Hepatocyte (in vitro differentiated cells): ENCODE results near the gene CYP51A1.

ENCODE experiments used
- EZH2 ChIP-seq: fragments of 200-600 bp; sonication (generic); IDR thresholded peaks from 2 replicates; pipeline ENCODE4 v1.6.1; 2016; ENCODE audit warnings: antibody characterized with exemption, mild to moderate bottlenecking, borderline replicate concordance
- TF ChIP-seq, protein P1 (sequence below): fragments of 200-600 bp; sonication (generic); IDR thresholded peaks from 2 replicates; pipeline ENCODE4 v1.5.1; 2016; ENCODE audit warnings: antibody characterized with exemption, mild to moderate bottlenecking; ENCODE audit not compliant: poor library complexity

DNA sequence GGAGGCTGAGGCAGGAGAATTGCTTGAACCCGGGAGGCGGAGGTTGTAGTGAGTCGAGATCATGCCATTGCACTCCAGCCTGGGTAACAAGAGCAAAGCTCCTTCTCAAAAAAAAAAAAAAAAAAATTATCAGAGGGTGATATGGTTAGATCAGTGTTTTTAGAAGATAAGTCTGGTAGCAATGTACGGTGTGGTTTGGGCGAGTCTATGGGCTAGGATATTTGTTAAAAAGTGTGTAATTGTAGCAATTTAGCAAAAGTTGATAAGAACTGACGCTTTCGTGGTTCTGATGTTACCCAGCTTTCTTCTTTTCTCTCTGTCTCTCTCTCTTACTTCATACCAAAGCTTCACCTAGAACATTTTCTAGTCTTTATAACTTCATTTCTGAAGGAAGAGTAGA, 6.9 kb upstream of the CYP51A1 start:
- TF ChIP-seq, protein P1, sequence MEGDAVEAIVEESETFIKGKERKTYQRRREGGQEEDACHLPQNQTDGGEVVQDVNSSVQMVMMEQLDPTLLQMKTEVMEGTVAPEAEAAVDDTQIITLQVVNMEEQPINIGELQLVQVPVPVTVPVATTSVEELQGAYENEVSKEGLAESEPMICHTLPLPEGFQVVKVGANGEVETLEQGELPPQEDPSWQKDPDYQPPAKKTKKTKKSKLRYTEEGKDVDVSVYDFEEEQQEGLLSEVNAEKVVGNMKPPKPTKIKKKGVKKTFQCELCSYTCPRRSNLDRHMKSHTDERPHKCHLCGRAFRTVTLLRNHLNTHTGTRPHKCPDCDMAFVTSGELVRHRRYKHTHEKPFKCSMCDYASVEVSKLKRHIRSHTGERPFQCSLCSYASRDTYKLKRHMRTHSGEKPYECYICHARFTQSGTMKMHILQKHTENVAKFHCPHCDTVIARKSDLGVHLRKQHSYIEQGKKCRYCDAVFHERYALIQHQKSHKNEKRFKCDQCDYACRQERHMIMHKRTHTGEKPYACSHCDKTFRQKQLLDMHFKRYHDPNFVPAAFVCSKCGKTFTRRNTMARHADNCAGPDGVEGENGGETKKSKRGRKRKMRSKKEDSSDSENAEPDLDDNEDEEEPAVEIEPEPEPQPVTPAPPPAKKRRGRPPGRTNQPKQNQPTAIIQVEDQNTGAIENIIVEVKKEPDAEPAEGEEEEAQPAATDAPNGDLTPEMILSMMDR: no peak
- TF ChIP-seq EZH2: no peak
